Measurements from ENCODE around the gene TTC12. TPM values are rescaled to one million over a fixed set of nuclear protein-coding genes. Genes with fewer than 3 reads are reported as not detected.

Gene TTC12
- total RNA-seq, 2 experiments from 2014 or later = 14.5 to 16.4 TPM

- DNase-seq = no peak
- no peak overlapping the region for H3K27ac Mint-ChIP-seq
- H3K27me3 Mint-ChIP-seq = no peaks in the 10 kb centered on the region
- H3K36me3 Mint-ChIP-seq = no peaks in the 10 kb centered on the region
- no peak overlapping the region for H3K4me3 Mint-ChIP-seq
- H3K4me1 Mint-ChIP-seq = no peaks in the 10 kb centered on the region
- H3K9me3 Mint-ChIP-seq = no peaks in the 10 kb centered on the region
Observed at GRCh38 chr11:113392236-113392921, 78.0 kb downstream of the TTC12 start.

GRCh38 chr11:113393501-113393985 is 79.2 kb downstream of the TTC12 start:
- no peaks in the 10 kb centered on the region for H3K9me3 Mint-ChIP-seq
- H3K4me1 Mint-ChIP-seq = no peaks in the 10 kb centered on the region

GRCh38 chr11:113394919-113395318 is 80.5 kb downstream of the TTC12 start:
- Mint-ChIP-seq H3K36me3 (no peaks in the 10 kb centered on the region), H3K4me1 (no peaks in the 10 kb centered on the region), H3K27ac (no peak overlapping the region), H3K27me3 (no peaks in the 10 kb centered on the region), H3K9me3 (no peaks in the 10 kb centered on the region), H3K4me3 (no peak overlapping the region)
- DNase-seq = no peak

More at GRCh38 chr11:113393501-113393985, 79.2 kb downstream of the TTC12 start:
- DNase-seq = no peak
- H3K4me3 Mint-ChIP-seq = no peak overlapping the region
- no peaks in the 10 kb centered on the region for H3K36me3 Mint-ChIP-seq
- H3K27me3 Mint-ChIP-seq = no peaks in the 10 kb centered on the region
- no peak overlapping the region for H3K27ac Mint-ChIP-seq

- H3K4me3 Mint-ChIP-seq = no peak overlapping the region
- no peaks in the 10 kb centered on the region for H3K36me3 Mint-ChIP-seq
- no peaks in the 10 kb centered on the region for H3K27me3 Mint-ChIP-seq
- no peak for DNase-seq
- no peaks in the 10 kb centered on the region for H3K9me3 Mint-ChIP-seq
- H3K4me1 Mint-ChIP-seq = no peaks in the 10 kb centered on the region
- H3K27ac Mint-ChIP-seq = no peak overlapping the region
Observed at GRCh38 chr11:113395782-113396336, 81.5 kb downstream of the TTC12 start.

- Mint-ChIP-seq H3K4me1 (no peaks in the 10 kb centered on the region), H3K27ac (no peak overlapping the region), H3K9me3 (no peaks in the 10 kb centered on the region), H3K4me3 (no peak overlapping the region), H3K36me3 (no peaks in the 10 kb centered on the region), H3K27me3 (no peaks in the 10 kb centered on the region)
- no peak for DNase-seq
Observed at GRCh38 chr11:113396690-113397089, 82.3 kb downstream of the TTC12 start.

- no peak overlapping the region for H3K4me3 Mint-ChIP-seq
- no peaks in the 10 kb centered on the region for H3K9me3 Mint-ChIP-seq
- no peak overlapping the region for H3K27ac Mint-ChIP-seq
- no peaks in the 10 kb centered on the region for H3K27me3 Mint-ChIP-seq
- H3K4me1 Mint-ChIP-seq = no peaks in the 10 kb centered on the region
- no peaks in the 10 kb centered on the region for H3K36me3 Mint-ChIP-seq
- DNase-seq = no peak
Observed at GRCh38 chr11:113397212-113397611, 82.8 kb downstream of the TTC12 start.

- Mint-ChIP-seq H3K4me1 (no peaks in the 10 kb centered on the region), H3K9me3 (no peaks in the 10 kb centered on the region), H3K36me3 (no peaks in the 10 kb centered on the region), H3K27ac (no peak overlapping the region), H3K27me3 (no peaks in the 10 kb centered on the region), H3K4me3 (no peak overlapping the region)
- no peak for DNase-seq
Observed at GRCh38 chr11:113397821-113398220, 83.4 kb downstream of the TTC12 start.

- DNase-seq = no peak
- H3K27me3 Mint-ChIP-seq = no peaks in the 10 kb centered on the region
- no peaks in the 10 kb centered on the region for H3K36me3 Mint-ChIP-seq
- H3K9me3 Mint-ChIP-seq = no peaks in the 10 kb centered on the region
- no peaks in the 10 kb centered on the region for H3K4me1 Mint-ChIP-seq
- H3K27ac Mint-ChIP-seq = no peak overlapping the region
- no peak overlapping the region for H3K4me3 Mint-ChIP-seq
Observed at GRCh38 chr11:113398669-113399430, 84.5 kb downstream of the TTC12 start.

- Mint-ChIP-seq H3K4me1 (no peaks in the 10 kb centered on the region), H3K27me3 (no peaks in the 10 kb centered on the region), H3K36me3 (no peaks in the 10 kb centered on the region), H3K9me3 (no peaks in the 10 kb centered on the region), H3K4me3 (no peak overlapping the region), H3K27ac (no peak overlapping the region)
- no peak for DNase-seq
Observed at GRCh38 chr11:113400631-113401230, 86.3 kb downstream of the TTC12 start.

- Mint-ChIP-seq H3K27ac (no peak overlapping the region), H3K4me3 (no peak overlapping the region), H3K4me1 (no peaks in the 10 kb centered on the region), H3K27me3 (no peaks in the 10 kb centered on the region), H3K36me3 (no peaks in the 10 kb centered on the region), H3K9me3 (no peaks in the 10 kb centered on the region)
- DNase-seq = no peak
Observed at GRCh38 chr11:113401718-113402117, 87.3 kb downstream of the TTC12 start.

- Mint-ChIP-seq H3K27me3 (no peaks in the 10 kb centered on the region), H3K36me3 (no peaks in the 10 kb centered on the region), H3K4me3 (no peak overlapping the region), H3K4me1 (no peaks in the 10 kb centered on the region), H3K9me3 (no peaks in the 10 kb centered on the region), H3K27ac (no peak overlapping the region)
- DNase-seq = no peak
Observed at GRCh38 chr11:113404859-113405430, 90.6 kb downstream of the TTC12 start.

GRCh38 chr11:113405724-113406478 is 91.5 kb downstream of the TTC12 start:
- no peaks in the 10 kb centered on the region for H3K4me1 Mint-ChIP-seq
- H3K27ac Mint-ChIP-seq = no peak overlapping the region

GRCh38 chr11:113407163-113407562 is 92.8 kb downstream of the TTC12 start:
- Mint-ChIP-seq H3K4me1 (no peaks in the 10 kb centered on the region), H3K4me3 (no peak overlapping the region), H3K36me3 (no peaks in the 10 kb centered on the region), H3K27ac (no peak overlapping the region), H3K9me3 (no peaks in the 10 kb centered on the region), H3K27me3 (no peaks in the 10 kb centered on the region)
- no peak for DNase-seq

More at GRCh38 chr11:113405724-113406478, 91.5 kb downstream of the TTC12 start:
- DNase-seq = no peak
- H3K9me3 Mint-ChIP-seq = no peaks in the 10 kb centered on the region
- no peaks in the 10 kb centered on the region for H3K36me3 Mint-ChIP-seq
- H3K4me3 Mint-ChIP-seq = no peak overlapping the region
- H3K27me3 Mint-ChIP-seq = no peaks in the 10 kb centered on the region

- Mint-ChIP-seq H3K36me3 (no peaks in the 10 kb centered on the region), H3K4me1 (no peaks in the 10 kb centered on the region), H3K9me3 (no peaks in the 10 kb centered on the region), H3K27ac (no peak overlapping the region), H3K27me3 (no peaks in the 10 kb centered on the region), H3K4me3 (no peak overlapping the region)
- no peak for DNase-seq
Observed at GRCh38 chr11:113408206-113408605, 93.8 kb downstream of the TTC12 start.

Data from activated naive CD8-positive, alpha-beta T cell treated with anti-CD3 and anti-CD28 coated beads for 36 hours (primary cell).